HG03558 (cell line): ENCODE results near the gene TEX53.

Experiments
- ATAC-seq: cut with Tn5 transposase; IDR thresholded peaks from one replicate; pipeline ENCODE4 v1.9.1; 2021; ENCODE audit warnings: moderate number of reproducible peaks; ENCODE audit not compliant: unreplicated experiment; ENCODE audit errors: extremely low read depth

The TEX53 gene

DNA sequence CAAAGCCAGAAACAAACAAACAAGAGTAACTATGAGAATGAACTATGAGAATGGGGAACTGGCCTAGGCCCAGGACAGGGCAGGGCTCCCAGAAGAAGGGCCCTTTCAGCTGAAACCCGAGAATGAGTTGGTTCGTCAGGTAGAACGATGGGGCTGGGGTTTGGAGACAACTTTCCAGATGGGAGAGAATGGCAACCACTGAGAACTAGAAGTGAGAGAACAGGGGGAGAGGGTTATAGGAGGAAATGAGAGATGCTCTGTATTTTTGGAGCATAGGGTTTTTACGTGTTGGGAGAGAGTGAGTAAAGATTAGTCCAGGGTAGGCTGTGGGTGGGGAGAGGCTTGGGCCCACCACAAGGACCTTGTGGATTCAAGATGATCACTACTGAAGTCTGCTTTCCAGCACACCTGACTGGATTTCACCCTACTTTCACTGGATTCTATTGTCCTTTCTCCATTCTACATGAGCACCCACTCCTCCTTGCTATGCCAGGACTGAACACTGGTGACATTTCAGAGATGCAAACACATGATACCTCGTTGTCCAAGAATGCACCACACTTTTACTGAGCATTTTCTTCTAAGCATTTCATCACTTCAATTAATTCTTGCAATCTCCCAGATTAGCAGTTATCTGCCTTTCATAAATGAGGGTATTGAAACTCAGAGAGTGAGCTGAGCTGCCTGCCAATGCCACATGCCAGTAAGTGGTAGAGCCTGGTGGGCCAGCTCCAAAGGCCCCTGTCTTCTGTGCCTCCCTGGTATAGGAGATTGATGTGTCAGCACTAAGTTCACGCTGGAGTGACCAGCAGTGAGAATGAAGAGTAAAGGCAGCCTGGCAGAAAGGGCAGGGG, 49.7 kb downstream of the TEX53 start:
- no peak for ATAC-seq

- no peak for ATAC-seq
Observed at GRCh38 chr9:114606597-114607207, 50.9 kb downstream of the TEX53 start.
